HG02943 (cell line): Measurements from ENCODE around the gene KEAP1.
"Not testable (repeated sequence)": the region's sequence is repeated elsewhere in the genome, so short reads cannot be mapped to it uniquely, and the experiment has no call there.

Experiments used
- ATAC-seq: cut with Tn5 transposase; IDR thresholded peaks from one replicate; pipeline ENCODE4 v1.9.1; 2021; ENCODE audit warnings: mild to moderate bottlenecking, low read depth, moderate library complexity; ENCODE audit not compliant: unreplicated experiment

Gene KEAP1

DNA sequence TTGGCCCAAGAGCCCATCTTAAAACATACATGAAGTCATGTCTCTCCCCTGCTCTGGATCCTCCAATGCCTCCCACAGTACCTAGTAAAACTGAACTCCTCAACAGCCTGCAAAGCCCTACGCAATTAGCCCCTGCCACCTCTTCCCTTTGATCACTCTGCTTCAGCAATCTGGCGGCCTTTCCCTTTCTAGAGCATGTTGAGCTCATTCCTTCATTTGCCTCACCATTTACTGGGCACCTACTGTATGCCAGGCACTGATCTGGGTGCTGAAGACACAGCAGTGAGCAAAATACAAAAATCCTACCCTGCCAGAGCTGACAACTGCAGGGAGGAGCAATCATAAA, 2.9 kb downstream of the KEAP1 start:
- no peak for ATAC-seq

DNA sequence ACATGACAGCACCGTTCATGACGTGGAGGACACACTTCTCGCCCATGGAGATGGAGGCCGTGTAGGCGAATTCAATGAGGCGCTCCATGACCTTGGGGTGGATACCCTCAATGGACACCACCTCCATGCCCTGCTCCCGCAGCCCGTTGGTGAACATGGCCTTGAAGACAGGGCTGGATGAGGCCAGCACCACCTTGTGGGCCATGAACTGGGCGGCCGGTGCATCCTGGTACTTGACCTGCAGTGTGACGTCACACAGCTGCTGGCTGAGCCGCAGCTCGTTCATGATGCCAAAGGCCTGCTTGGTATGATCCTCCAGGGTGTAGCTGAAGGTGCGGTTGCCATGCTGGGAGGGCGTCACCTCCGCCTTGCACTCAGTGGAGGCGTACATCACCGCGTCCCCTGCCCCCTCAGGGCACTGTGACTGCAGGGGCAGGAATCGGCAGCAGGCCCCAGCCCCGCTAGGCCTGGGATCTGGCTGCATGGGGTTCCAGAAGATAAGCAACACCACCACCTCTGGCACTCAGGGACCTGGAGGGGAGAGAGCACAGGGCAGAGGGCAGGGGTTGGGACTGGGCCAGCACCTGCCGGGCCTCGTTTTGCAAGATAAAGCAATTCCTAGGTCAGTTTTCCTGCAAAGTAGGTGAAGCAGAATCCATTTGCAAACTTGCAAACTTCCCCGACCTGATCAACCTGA, 3.5 kb downstream of the KEAP1 start:
- ATAC-seq: no peak

DNA sequence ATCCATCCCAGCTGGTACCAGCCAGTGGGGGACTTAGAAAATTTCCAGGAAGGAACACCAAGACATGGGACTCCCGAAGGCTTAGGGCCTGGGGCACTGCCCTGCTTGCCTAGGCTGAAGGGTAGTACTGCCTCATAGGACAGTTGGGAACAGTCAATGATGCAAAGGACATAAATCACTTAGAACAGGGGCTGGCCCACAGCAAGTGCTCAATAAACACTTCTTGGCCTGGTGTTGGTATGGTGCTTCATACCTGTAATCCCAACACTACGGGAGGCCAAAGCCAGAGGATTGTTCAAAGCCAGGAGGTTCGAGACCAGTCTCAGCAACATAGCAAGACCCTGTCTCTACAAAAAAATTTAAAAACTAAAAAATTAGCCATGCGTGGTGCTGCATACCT, 5.8 kb downstream of the KEAP1 start:
- no peak for ATAC-seq

DNA sequence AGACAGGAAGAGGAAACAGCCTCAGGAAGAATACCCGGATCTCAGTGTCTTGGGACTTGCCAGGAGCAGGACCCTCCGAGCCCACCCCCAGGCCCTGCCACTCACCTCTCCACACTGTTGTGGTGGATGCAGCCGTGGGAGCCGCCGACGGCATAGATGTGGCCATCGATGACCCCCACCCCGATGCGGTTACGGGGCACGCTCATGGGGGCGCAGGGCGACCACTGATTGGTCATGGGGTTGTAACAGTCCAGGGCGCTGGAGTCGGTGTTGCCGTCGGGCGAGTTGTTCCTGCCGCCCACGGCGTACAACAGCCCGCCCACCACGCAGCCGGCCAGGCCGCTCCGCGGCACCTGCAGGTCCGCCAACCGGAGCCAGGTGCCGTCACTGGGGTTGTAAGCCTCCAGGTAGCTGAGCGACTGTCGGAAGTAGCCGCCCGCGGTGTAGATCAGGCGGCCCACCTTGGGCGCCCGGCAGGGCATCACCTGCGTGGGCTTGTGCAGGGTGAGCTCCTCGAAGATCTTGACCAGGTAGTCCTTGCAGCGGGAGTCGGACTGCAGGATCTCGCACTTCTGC, 11.6 kb downstream of the KEAP1 start:
- no peak for ATAC-seq

DNA sequence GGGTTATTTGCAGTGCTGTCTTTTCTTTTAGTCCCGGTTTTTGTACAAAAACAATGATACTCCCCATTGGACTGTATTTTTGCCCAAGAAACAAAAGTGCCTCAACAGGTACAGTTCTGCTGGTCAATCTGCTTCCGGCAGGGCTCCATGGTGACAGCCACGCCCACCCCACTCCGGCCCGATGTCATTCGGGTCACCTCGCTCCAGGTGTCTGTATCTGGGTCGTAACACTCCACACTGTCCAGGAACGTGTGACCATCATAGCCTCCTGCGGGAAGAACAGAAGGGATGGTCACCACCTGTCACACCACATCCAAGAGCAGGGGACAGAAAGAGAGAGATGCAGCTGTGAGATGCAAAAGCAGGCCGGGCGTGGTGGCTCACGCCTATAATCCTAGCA, 16.6 kb downstream of the KEAP1 start:
- ATAC-seq: no peak

DNA sequence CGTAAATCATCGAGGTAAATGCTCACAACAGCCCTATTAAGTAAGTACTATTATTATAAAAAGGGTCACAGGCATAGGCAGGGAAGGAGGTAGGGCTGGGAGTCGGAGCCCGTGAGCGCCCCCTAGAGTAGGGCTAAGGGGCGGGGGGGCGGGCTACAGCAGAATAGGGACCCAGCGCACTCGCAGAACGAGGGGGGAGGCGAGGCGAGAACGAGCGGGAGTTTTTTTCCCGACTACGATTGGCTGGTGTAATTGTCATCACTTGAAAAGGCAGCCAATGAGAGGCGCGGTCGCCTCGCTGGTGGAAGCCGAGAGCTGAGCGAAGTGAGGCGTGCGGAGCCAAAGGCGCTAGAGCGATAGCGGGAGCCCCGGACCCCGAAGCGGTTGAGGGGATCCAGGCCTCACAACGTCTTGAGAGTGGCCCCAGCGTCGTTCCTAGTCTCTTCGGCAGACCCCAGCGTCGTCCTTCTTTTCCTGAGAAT, 24.2 kb downstream of the KEAP1 start:
- ATAC-seq: no peak

DNA sequence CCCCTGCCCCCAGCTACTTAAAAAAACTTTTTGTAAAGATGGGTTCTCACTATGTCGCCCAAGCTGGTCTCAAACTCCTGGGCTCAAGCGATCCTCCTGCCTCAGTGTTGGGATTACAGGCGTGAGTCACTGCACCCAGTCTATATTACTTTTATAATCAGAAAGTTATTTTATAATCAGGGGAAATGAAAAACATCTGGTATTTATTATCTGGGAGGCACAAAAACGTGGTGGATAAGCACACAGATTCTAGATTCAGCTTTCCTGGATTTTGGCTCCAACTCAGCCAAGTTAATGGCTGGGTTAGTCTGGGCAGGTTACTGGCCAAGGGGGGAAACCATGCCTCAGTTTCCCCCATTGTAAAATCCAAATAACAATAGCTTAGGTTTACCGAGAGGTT, 24.7 kb downstream of the KEAP1 start:
- ATAC-seq: no peak

DNA sequence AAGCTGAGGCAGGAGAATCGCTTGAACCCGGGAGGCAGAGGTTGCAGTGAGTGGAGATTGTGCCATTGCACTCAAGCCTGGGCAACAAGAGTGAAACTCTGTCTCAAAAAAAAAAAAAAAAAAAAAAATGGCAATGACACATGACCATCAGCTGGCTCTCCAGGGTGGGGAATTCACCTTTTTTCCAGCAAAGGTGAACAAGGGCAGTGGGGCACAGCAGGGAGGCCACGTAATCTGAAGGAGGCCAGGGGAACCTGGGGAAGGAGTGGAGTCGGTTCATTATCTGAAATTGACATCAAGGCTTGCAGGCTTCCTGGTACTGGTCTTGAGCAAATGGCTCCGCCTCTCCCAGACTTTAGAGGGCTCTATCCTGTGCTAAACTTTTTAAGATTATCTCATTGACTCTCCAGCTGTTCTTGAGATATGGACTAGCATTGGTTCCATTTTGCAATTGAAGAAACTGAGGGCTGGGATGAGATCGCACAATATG, 28.1 kb downstream of the KEAP1 start:
- no peak for ATAC-seq

DNA sequence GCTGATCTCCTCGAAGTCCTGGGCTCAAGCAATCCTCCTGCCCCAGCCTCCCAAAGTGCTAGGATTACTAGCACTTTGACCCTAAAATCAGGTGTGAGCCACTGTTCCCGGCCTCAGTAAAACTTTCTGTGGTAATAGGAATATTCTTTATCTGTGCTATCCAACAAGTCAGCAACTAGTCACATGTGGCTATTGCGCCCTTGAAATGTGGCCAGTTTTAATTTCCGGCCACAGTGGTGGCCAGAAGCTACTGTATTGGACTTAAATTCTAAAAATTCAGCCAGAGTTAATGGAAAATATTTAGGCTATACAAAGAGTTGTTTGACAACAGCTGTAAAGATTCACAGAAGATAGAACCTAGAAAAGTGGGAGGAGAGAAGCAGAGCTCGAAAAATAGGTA, 30.0 kb downstream of the KEAP1 start:
- no peak for ATAC-seq

DNA sequence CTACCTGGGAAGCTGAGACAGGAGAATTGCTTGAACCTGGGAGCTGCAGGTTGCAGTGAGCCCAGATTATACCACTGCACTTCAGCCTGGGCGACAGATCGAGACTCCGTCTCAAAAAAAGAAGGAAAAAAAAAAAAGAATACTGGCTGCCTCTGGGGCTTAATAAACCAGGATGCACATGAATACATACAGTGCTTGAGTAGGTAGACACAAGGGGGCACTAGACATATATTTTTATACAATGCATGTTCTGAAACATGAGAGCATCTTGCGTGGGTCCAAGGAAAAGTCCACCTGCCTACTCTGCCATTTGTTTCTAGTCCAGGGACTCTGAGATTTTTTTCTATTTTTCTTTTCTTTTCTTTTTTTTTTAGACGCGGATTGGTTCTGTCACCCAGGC, 31.2 kb downstream of the KEAP1 start:
- ATAC-seq: no peak

DNA sequence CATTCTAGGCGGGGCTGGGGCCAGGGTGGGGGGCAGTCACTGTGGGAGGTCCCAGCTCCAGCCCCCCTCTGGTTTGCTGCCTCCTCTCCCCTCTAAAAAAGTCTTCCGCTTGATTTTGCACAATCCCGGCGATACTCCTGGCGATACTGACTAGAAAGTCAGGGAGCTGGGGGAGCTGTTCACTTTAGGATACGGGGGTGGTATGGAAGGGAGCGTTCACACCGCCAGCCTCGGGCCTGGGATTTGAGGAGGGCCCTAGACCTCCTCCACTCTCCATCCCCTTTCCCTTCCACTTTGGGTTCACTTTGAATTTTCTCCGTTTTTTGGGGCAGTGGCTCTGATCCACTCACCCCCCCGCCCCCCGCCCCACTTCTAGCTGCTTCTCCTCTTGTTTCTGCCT, 35.0 kb downstream of the KEAP1 start:
- ATAC-seq: no peak

DNA sequence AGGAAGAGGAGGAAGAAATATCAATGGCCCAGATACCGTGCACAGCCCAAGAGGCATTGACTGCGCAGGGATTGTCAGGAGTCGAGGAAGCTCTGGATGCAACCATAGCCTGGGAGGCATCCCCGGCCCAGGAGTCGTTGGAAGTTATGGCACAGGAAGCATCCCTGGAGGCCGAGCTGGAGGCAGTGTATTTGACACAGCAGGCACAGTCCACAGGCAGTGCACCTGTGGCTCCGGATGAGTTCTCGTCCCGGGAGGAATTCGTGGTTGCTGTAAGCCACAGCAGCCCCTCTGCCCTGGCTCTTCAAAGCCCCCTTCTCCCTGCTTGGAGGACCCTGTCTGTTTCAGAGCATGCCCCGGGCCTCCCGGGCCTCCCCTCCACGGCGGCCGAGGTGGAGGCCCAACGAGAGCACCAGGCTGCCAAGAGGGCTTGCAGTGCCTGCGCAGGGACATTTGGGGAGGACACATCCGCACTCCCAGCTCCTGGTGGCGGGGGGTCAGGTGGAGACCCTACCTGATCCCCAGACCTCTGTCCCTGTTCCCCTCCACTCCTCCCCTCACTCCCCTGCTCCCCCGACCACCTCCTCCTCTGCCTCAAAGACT, 36.0 kb downstream of the KEAP1 start:
- no peak for ATAC-seq

DNA sequence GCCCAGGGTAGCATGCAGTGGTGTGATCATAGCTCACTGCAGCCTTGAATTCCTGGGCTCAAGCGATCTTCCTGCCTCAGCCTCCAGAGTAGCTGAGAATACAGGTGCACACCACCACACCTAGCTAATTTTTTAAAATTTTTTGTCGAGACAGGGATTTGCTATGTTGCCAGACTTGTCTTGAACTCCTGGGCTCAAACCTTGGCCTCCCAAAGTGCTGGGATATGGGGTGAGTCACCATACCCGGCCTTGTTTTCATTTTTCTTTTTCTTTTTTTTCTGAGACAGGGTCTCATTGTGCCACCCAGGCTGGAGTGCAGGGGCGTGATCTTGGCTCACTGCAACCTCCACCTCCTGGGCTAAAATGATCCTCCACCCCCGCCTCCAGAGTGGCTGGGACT, 38.7 kb downstream of the KEAP1 start:
- no peak for ATAC-seq

DNA sequence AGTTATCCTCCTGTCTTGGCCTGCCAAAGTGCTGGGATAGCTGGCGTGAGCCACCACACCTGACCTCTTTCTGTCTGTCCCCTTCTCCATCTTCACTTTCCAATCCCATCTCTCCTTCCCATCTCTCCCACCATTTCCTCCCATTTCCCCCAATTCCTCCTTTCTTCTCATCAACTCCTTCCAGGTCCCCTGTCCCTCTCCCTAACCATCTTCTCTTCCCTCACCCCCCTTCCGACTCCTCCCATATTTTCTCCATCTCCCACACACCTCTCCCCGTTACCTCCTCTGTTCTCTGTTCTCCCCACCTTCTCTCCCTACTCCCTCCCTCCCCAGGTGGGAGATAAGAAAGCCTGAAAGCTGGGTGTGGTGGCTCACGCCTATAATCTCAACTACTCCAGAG, 40.6 kb downstream of the KEAP1 start:
- no peak for ATAC-seq

DNA sequence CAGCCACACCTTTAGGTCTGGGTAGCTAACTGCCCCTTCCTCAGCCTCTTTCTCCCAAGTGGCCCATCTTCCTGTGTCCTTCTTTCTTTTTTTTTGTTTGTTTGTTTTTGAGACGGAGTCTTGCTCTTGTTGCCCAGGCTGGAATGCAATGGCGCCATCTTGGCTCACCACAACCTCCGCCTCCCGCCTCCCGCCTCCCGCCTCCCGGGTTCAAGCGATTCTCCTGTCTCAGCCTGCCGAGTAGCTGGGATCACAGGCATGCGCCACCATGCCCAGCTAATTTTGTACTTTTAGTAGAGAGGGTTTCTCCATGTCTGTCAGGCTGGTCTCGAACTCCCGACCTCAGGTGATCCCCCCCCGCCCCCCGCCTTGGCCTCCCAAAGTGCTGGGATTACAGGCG, 41.1 kb downstream of the KEAP1 start:
- not testable (repeated sequence) for ATAC-seq

DNA sequence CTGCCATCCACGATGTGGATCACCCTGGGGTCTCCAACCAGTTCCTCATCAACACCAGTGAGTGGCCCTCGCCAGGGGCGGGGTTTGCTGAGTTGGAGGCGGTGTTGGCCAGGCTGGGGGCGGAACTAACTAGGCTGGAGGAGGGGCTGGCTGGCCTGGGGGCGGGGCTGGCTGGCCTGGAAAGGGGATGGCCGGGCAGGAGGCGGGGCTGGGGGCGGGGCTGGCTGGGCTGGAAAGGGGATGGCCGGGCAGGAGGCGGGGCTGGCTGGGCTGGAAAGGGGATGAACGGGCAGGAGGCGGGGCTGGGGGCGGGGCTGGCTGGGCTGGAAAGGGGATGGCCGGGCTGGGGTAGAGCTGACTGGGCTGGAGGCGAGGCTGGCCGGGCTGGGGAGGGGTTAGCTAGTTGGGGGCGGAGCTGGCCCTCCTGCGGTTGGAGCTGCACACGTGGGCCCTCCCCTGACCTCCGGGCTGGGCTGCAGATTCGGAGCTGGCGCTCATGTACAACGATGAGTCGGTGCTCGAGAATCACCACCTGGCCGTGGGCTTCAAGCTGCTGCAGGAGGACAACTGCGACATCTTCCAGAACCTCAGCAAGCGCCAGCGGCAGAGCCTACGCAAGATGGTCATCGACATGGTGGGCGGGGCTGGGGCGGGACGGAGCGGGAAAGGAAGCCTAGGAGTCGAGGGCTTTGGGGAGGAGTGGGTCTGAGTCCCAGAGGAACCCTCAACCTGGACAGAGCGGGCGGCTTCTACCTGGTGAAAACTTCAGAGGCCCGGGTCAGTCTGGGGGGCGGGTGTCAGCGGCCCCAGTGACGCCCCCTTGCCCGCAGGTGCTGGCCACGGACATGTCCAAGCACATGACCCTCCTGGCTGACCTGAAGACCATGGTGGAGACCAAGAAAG, 41.9 kb downstream of the KEAP1 start:
- ATAC-seq: peak; percentile 78

DNA sequence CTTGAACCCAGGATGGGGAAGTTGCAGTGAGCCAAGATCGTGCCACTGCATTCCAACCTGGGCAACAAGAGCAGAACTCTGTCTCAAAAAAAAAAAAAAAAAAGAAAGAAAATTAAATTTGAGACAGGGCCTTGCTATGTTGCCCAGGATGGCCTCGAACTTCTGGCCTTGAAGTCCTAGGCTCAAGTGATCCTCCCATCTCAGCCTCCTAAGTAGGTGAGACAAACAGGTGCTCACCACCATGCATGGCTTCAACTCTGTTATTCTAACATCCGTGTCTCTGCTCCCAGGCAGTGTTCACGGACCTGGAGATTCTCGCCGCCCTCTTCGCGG, 42.5 kb downstream of the KEAP1 start:
- ATAC-seq: no peak

DNA sequence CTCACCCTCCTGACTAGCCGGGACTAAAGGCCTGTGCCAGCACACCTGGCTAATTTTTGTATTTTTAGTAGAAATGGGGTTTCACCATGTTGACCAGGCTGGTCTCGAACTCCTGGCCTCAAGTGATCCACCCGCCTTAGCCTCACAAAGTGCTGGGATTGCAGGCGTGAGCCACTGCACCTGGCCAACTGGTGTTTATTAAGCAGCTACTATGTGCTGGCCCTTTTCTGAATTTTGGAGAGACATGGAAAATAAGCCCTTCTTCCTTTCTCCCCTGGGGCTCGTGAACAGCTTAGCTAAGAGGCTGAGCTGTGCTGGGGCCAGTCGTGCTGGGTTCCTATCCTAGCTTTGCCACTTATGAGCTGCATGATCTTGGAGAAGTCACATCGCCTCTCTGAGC, 44.4 kb downstream of the KEAP1 start:
- ATAC-seq: not testable (repeated sequence)

DNA sequence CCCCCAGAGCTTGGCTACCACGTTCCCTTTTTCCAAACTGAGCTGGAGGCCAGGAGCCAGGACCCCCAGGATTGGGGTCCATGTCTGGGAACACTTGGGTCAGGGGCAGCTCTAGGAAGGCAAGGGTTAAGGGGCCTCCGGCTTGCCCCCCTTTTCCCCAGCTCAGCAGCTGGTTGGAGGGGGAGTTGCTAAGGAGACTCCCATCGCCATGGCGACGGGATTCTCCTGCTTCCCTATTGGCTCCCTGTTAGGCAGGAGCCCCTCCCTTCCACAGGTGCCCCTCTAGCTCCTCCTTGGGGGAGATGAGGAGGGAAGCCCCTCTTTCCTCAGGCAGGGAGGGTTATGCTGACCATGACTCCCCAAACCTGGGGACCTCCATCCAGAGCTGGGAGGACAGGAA, 48.9 kb downstream of the KEAP1 start:
- no peak for ATAC-seq

DNA sequence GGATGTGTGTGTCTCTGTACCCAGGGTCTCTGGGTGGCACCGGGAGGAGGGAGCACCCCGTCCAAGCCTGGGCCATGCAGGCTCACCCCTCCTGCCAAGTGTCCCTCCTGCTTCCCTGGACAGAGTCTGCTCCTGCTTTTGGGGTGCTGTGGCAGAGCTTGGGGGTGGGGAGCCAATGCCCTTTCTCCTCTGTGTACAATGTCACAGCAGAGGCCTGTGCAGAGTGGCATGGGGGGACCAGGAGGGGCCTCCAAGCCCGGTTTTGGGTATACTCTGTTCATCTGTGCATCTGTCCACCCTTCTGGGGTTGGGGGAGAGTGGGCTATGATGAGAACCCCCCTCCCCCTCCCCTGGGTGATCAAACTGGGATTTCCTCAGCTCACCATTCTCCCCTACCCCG, 49.3 kb downstream of the KEAP1 start:
- ATAC-seq: no peak
